HepG2 (cell line): ENCODE measurements around the gene ZNF780B. TPM values are rescaled to one million over a fixed set of nuclear protein-coding genes. Genes with fewer than 3 reads are reported as not detected.

Experiments
- ATAC-seq: fragments of 200-7000 bp; cut with Tn5 transposase; 3 replicates; pipeline ENCODE4 v1.9.1; 2020; ENCODE audit warnings: mild to moderate bottlenecking, moderate library complexity
- BruUV-seq: library from RNA; stranded (reverse); fragments of 400-500 nt; replicated peaks from 2 replicates; lab custom pipeline; 2021; lab: Mats Ljungman, UMichigan
- CTCF ChIA-PET: fragments of 300-600 bp; formaldehyde crosslinking; extraction: SDS; loops from one replicate; lab custom pipeline; 2021; ENCODE audit warnings: low total read pairs, inconsistent platforms, low intra/inter-chr PET ratio; lab: Yijun Ruan, JAX
- POLR2A ChIA-PET: fragments of 350-600 bp; sonication (Branson Sonifier 250); formaldehyde crosslinking; loops from one replicate; lab custom pipeline; 2020; ENCODE audit warnings: antibody characterized with exemption, inconsistent platforms; lab: Yijun Ruan, JAX
- DNase-seq: peaks from one replicate; pipeline ENCODE4 v3.0.0-alpha.2; 2015; ENCODE audit warnings: low spot score
- FAIRE-seq: peaks from 3 replicates; lab custom pipeline; 2011; peaks lifted over from hg19 to GRCh38; lab: Jason Lieb, UNC
- H2AFZ ChIP-seq: one replicate; pipeline ENCODE4 v1.6.1; 2011; ENCODE audit warnings: low read length, inconsistent platforms
- H3K27ac ChIP-seq: fragments of 300-600 bp; 3 replicates; pipeline ENCODE4 v1.8.0; 2011; ENCODE audit warnings: mixed run types, mild to moderate bottlenecking, mixed read lengths, low read length, inconsistent platforms; ENCODE audit not compliant: insufficient read depth; ENCODE audit errors: extremely low read length
- H3K27me3 ChIP-seq, 2 experiments: fragments of 200-600 bp in 1 of 2; 2 replicates in 1 of 2; 3 replicates in 1 of 2; pipeline versions ENCODE4 v1.6.0 to v1.8.0; 2011; ENCODE audit warnings: low read length in 2 of 2, mild to moderate bottlenecking in 2 of 2, moderate library complexity in 2 of 2, inconsistent platforms in 1 of 2; ENCODE audit not compliant: insufficient read depth in 2 of 2, control insufficient read depth in 1 of 2
- H3K36me3 ChIP-seq, 2 experiments: fragments of 200-600 bp in 1 of 2; replicated peaks in 1 of 2; 2 replicates in 1 of 2; 3 replicates in 1 of 2; pipeline versions ENCODE4 v1.5.1 to v1.8.0; 2011; ENCODE audit warnings: low read length in 2 of 2, inconsistent platforms in 1 of 2; ENCODE audit not compliant: insufficient read depth in 2 of 2, control insufficient read depth in 1 of 2
- H3K4me1 ChIP-seq: 2 replicates; pipeline ENCODE4 v1.5.1; 2012; ENCODE audit warnings: low read length, inconsistent platforms; ENCODE audit not compliant: insufficient read depth
- H3K4me2 ChIP-seq: 2 replicates; pipeline ENCODE4 v1.6.0; 2011; ENCODE audit warnings: low read depth, low read length, inconsistent platforms
- H3K4me3 ChIP-seq, 3 experiments: fragments of 200-600 bp in 1 of 3; sonication (generic), shearing (Covaris generic) in 1 of 3; replicated peaks in 1 of 3; 2 replicates each; pipeline ENCODE4 v1.5.1; 2011 to 2016; ENCODE audit warnings: low read length in 3 of 3, inconsistent platforms in 2 of 3, low read depth in 2 of 3, mild to moderate bottlenecking in 2 of 3, control low read depth in 1 of 3, mixed read lengths in 1 of 3; ENCODE audit not compliant: insufficient read depth in 1 of 3
- H3K79me2 ChIP-seq: one replicate; pipeline ENCODE4 v1.6.1; 2011; ENCODE audit warnings: low read length, inconsistent platforms; ENCODE audit not compliant: insufficient read depth
- H3K9ac ChIP-seq: 2 replicates; pipeline ENCODE4 v1.6.0; 2011; ENCODE audit warnings: mild to moderate bottlenecking, low read depth, low read length, inconsistent platforms; ENCODE audit not compliant: insufficient read depth
- H3K9me3 ChIP-seq: 2 replicates; pipeline ENCODE4 v1.5.1; 2012; ENCODE audit warnings: mild to moderate bottlenecking, low read length
- H4K20me1 ChIP-seq: 2 replicates; pipeline ENCODE4 v1.6.0; 2011; ENCODE audit warnings: inconsistent platforms, mild to moderate bottlenecking, low read length, moderate library complexity; ENCODE audit not compliant: insufficient read depth
- AHR ChIP-seq: IDR thresholded peaks from 2 replicates; pipeline ENCODE4 v1.6.1; 2018; ENCODE audit warnings: missing genetic modification reagents, missing compliant biosample characterization
- ASH2L ChIP-seq: fragments of 300-600, 200-600 bp; sonication (generic); IDR thresholded peaks from 2 replicates; pipeline ENCODE4 v1.7.0; 2017; ENCODE audit warnings: low read depth, mild to moderate bottlenecking, moderate library complexity, mixed read lengths, low read length; ENCODE audit not compliant: insufficient read length
- ATF7 ChIP-seq, 2 experiments: fragments of 450-650 bp in 1 of 2; sonication (generic) in 1 of 2; formaldehyde crosslinking in 1 of 2; IDR thresholded peaks; 2 replicates each; pipeline versions ENCODE4 v1.4.0 to v1.6.1; 2016 to 2020; ENCODE audit warnings: antibody characterized with exemption in 1 of 2, mild to moderate bottlenecking in 1 of 2, missing genetic modification reagents in 1 of 2
- KLF9 ChIP-seq: IDR thresholded peaks from 2 replicates; pipeline ENCODE4 v1.6.1; 2016; ENCODE audit warnings: low read depth
- PBX3 ChIP-seq: sonication (generic); formaldehyde crosslinking; IDR thresholded peaks from 2 replicates; pipeline ENCODE4 v1.8.1; 2023; ENCODE audit warnings: missing genetic modification reagents, inconsistent platforms, borderline replicate concordance
- RBM22 ChIP-seq: fragments of 200-400 bp; formaldehyde crosslinking; optimal IDR thresholded peaks from 2 replicates; pipeline ENCODE3; 2017; ENCODE audit warnings: mild to moderate bottlenecking, low read length, moderate library complexity
- SALL2 ChIP-seq: sonication (generic); formaldehyde crosslinking; IDR thresholded peaks from 2 replicates; pipeline ENCODE4 v1.8.1; 2023; ENCODE audit warnings: mild to moderate bottlenecking, missing genetic modification reagents, inconsistent platforms
- TAF15 ChIP-seq: fragments of 200-400 bp; formaldehyde crosslinking; IDR thresholded peaks from one replicate; pipeline ENCODE4 v1.6.1; 2018; ENCODE audit warnings: mild to moderate bottlenecking, low read depth, low read length; ENCODE audit not compliant: poor library complexity, severe bottlenecking
- ZBTB46 ChIP-seq: sonication (generic); formaldehyde crosslinking; IDR thresholded peaks from 2 replicates; pipeline ENCODE4 v1.4.0; 2020; ENCODE audit warnings: mild to moderate bottlenecking, missing genetic modification reagents, borderline replicate concordance
- ZNF317 ChIP-seq: sonication (generic); formaldehyde crosslinking; IDR thresholded peaks from 2 replicates; pipeline ENCODE4 v1.5.0; 2020; ENCODE audit warnings: mild to moderate bottlenecking, missing genetic modification reagents
- ZNF335 ChIP-seq: sonication (generic); formaldehyde crosslinking; IDR thresholded peaks from 2 replicates; pipeline ENCODE4 v1.4.0; 2020; ENCODE audit warnings: missing genetic modification reagents
- ZNF629 ChIP-seq: sonication (generic); formaldehyde crosslinking; conservative IDR thresholded peaks from 2 replicates; pipeline ENCODE4 v1.5.0; 2020; ENCODE audit warnings: missing genetic modification reagents
- WGBS: methylation state at CpG from one replicate; pipeline ENCODE4 v1.1.6; 2017; ENCODE audit warnings: low lambda C conversion rate; 5-methylcytosine and 5-hydroxymethylcytosine counted together
- in situ Hi-C: cut with HindIII; loops from 2 replicates; pipeline ENCODE4 v1.10.0; 2017; ENCODE audit warnings: low pct_unique_long_range_greater_than_20kb; ENCODE audit not compliant: extremely low pct_ligation_motif_present
- intact Hi-C: fragments of 100-400 bp; cut with micrococcal nuclease; formaldehyde crosslinking; loops from one replicate; pipeline ENCODE4 v1.10.0; 2022; ENCODE audit not compliant: unreplicated experiment
- polyA plus RNA-seq, 8 experiments: library from polyadenylated mRNA; depleted of rRNA in 3 of 8; stranded (reverse) in 7 of 8; unstranded in 1 of 8; fragments of >200 nt; fragmentation: Illumina TruSeq in 4 of 8; extraction: Trizol in 4 of 8; gene quantifications; 2 replicates each; pipeline versions ENCODE4 v1.2.1 to v1.2.3, GENCODE V29; 2011 to 2016; ENCODE audit warnings: low read depth in 4 of 8, missing spikeins in 1 of 8, mixed read lengths in 1 of 8; ENCODE audit not compliant: insufficient read depth in 1 of 8
- total RNA-seq, 5 experiments: library from RNA; depleted of rRNA; stranded (reverse); fragments of >200 nt; fragmentation: Illumina TruSeq; extraction: Trizol; gene quantifications; 2 replicates each; pipeline ENCODE4 v1.2.3, GENCODE V29; 2016; ENCODE audit warnings: low read depth in 1 of 5
- TF ChIP-seq, protein P1 (sequence below): sonication (generic); formaldehyde crosslinking; IDR thresholded peaks from 2 replicates; pipeline ENCODE4 v1.8.0; 2022; ENCODE audit warnings: mild to moderate bottlenecking, missing genetic modification reagents; ENCODE audit not compliant: insufficient replicate concordance

Gene ZNF780B
- total and polyA plus RNA-seq, 2 of the 13 experiments (the other 11 are each of a cell fraction or from before 2014, with no cell fraction given): 6.6 to 21.9 TPM

- Histone ChIP-seq H3K79me2 (no peaks in the 10 kb centered on the region), H3K27ac (no peak overlapping the region), H2AFZ (no peak overlapping the region), H3K27me3 (no peaks in the 10 kb centered on the region), H4K20me1 (no peaks in the 10 kb centered on the region), H3K9me3 (peaks cover 82% of the 10 kb centered on the region), H3K9ac (no peak overlapping the region), H3K4me1 (no peaks in the 10 kb centered on the region), H3K4me3 (no peak overlapping the region), H3K4me2 (no peak overlapping the region), H3K36me3 (no peaks in the 10 kb centered on the region)
- 73% methylated on average over 4 of the region's 4 CpGs for WGBS
- FAIRE-seq (no peak), DNase-seq (no peak), ATAC-seq (no peak)
- ChIA-PET POLR2A (no interaction called here), CTCF (no interaction called here)
- intact Hi-C loops (no loop called here), in situ Hi-C loops (no loop called here)
- BruUV-seq: TSS peak; percentile 18
- TF ChIP-seq KLF9 (CRISPR knock-in tag): no peak
- TF ChIP-seq AHR (CRISPR knock-in tag): no peak
- no peak for TF ChIP-seq SALL2 (CRISPR knock-in tag)
- TF ChIP-seq ZBTB46 (CRISPR knock-in tag): no peak
- peak; percentile 95 for TF ChIP-seq ZNF317 (CRISPR knock-in tag)
Observed at GRCh38 chr19:40025938-40026596, 30.0 kb downstream of the ZNF780B start.

DNA sequence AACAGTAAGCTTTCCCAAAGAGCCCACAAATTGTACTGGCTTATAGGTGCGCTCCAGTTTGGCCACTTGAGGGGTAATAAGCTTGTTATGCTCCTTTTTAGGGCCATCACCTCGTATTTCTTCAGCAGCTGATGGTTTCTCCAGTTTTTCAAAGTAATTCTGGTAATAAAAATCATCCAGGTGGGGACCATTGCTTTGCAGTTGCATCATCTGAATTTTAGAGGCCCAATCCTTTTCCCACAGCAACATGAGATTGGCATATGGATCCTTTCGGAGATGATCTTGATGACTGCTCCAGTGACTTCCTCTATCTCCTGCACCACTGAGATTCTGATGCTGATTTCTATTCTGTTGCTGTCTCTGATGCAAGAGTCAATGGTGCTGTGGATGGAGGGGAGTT, 32.1 kb downstream of the ZNF780B start:
- Histone ChIP-seq H3K36me3 (no peaks in the 10 kb centered on the region), H3K4me2 (no peak overlapping the region), H3K27ac (no peak overlapping the region), H3K79me2 (no peaks in the 10 kb centered on the region), H3K4me1 (no peaks in the 10 kb centered on the region), H3K4me3 (no peak overlapping the region), H3K27me3 (no peaks in the 10 kb centered on the region), H3K9me3 (peaks cover 64% of the 10 kb centered on the region), H2AFZ (no peak overlapping the region), H3K9ac (no peak overlapping the region), H4K20me1 (no peaks in the 10 kb centered on the region)
- CTCF ChIA-PET: no interaction called here
- ATAC-seq (no peak), FAIRE-seq (no peak), DNase-seq (no peak)
- in situ Hi-C loops: no loop called here
- intact Hi-C loops: no loop called here
- POLR2A ChIA-PET: no interaction called here
- WGBS: 63% methylated on average over 3 of the region's 3 CpGs
- no TSS peak for BruUV-seq
- TF ChIP-seq TAF15: no peak
- no peak for TF ChIP-seq ATF7 (IDR thresholded peaks at IDR 0.05)
- no peak for TF ChIP-seq ATF7 (CRISPR knock-in tag; IDR thresholded peaks at IDR 0.05)
- TF ChIP-seq ZNF335: no peak
- TF ChIP-seq, protein P1, sequence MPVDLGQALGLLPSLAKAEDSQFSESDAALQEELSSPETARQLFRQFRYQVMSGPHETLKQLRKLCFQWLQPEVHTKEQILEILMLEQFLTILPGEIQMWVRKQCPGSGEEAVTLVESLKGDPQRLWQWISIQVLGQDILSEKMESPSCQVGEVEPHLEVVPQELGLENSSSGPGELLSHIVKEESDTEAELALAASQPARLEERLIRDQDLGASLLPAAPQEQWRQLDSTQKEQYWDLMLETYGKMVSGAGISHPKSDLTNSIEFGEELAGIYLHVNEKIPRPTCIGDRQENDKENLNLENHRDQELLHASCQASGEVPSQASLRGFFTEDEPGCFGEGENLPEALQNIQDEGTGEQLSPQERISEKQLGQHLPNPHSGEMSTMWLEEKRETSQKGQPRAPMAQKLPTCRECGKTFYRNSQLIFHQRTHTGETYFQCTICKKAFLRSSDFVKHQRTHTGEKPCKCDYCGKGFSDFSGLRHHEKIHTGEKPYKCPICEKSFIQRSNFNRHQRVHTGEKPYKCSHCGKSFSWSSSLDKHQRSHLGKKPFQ (CRISPR knock-in tag): no peak
- TF ChIP-seq ZNF629 (CRISPR knock-in tag): no peak
- no peak for TF ChIP-seq ASH2L
- TF ChIP-seq RBM22: no peak
- TF ChIP-seq PBX3: no peak
